Hippocampal formation (tissue), 2 donors: ENCODE measurements around the gene NKPD1.

Experiments used
- DNase-seq, 2 donors: peaks; one replicate each; lab custom pipeline; 2025; lab: John Stamatoyannopoulos, UW

NKPD1 gene, protein sequence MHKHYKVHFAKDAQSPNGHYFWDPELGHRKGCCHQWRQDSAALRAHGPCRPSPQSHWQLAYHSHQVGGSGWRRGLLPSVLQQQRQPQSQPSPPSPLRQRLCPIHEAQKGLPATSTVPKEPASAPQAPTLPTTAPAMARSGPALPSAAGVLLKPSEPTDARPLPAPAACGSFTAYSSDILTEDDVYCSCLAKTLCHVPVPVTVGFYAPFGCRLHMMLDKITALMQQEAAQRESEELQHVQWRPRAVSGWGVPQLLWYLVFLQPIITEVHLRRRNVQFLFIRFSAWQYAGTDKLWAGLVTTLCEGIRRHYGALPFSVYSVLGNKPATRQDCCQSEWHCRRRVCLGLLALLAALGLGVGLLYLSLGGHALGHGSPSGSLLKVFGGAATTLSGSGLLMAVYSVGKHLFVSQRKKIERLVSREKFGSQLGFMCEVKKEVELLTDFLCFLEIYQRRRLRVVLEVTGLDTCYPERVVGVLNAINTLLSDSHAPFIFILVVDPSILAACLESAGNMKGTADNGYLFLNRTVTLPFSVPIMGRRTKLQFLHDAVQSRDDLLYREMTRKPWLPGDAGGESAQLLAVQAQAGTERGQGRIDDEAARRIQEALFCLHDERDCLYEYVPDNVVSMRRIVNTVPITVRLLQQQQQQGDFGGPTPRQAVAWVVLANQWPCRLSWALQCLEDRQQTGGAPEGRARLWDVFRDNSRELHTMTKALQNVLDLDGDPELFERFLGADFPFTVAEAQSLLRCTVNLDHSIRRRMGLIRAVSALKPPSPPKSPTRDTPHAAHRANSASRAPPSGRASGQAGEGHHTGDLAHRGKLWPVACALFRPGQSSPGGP

DNA sequence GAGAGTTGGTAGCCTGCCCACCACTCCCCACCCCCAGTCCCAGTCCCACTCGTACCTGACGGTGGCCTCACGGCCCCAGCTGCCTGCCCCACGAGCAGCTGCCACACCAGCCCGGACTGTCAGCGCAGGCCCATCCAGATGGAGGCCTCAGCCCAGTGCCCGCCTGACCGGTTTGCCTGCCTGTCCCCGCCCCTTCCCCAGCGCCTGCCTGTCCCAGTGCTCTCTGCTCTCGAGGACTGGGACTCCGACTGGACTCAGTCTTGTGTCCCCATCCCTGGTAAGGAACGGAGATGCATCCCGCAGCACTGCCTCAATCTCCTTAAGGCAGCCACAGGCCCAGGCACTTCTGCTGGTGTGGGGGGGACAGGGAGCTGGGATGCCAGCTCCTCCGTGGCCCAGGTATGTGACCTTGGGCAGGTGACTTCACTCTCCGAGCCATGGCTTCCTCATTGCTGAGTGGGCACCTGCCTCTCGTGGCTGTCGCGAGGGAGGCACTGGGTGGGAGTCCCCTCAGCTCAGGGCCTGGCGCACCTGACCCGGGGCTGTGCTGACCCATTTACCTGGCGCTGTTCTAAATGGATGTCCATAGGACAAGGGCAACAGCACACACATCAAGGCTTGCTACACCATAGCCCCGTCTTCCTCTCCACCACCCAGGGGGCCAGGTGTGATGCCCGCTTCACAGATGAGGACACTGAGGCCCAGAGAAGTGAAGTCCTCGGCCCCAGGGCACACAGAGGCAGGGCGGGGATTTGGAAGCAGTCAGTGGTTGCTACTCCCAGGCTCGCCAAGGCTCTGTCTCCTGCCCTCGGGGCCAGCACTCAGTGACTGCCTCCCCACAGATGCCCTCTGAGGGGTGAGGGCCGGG lies at the start of gene NKPD1:
NKPD1 (minus strand) TSS at position 113 of the 868 bp plus-strand sequence. CDS start 832 bp downstream, outside the sequence.
- DNase-seq: no peak

DNA sequence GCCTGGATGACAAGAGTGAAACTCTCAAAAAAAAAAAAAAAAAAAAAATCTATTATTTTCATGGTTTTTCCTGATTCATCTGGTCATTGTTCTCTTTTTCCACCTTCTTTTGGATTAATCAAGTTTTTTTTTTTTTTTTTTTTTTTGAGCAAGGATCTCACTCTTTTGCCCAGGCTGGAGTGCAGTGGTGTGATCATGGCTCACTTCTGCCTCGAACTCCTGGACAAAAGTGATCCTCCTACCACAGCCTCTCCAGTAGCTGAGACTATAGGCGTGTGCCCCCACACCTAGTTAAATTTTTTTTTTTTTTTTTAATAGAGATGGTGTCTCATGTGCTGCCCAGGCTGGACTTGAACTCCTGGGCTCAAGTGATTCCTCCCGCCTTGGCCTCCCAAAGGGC lies 45.5 kb upstream of the NKPD1 start:
- DNase-seq: no peak

DNA sequence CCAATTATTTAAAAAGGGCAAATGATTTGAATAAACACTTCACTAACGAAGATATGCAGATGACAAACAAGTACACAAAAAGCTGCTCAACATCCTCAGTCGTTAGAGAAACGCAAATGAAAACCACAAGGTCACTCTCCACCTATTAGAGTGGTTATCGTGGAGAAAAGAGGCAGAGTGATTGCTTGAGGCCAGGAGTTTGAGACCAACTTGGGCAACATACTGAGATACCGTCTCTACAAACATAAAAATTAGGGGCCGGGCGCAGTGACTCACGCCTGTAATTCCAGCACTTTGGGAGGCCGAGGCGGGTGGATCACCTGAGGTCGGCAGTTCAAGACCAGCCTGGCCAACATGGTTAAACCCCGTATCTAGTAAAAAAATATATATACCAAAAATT lies 45.0 kb upstream of the NKPD1 start:
- DNase-seq: no peak

DNA sequence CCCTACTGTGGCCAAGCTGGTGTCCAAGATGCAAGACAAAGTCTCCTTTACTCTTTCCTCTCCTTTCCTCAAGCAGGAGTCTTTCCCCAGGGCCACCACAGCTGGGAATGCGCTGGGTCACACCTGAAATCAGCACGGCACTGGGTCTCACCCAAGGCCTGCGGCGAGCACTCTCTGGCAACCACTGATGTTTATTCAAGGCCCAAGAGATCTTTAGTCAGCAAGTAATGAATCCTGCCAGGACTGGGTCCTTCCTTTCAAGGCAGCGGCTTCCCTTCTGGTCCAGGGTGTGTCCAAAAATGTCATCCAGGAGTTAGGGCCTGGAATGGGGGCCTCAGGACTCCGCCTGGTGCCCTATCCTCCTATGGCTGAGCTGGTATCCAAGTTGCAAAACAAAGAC lies 41.9 kb upstream of the NKPD1 start:
- no peak for DNase-seq

DNA sequence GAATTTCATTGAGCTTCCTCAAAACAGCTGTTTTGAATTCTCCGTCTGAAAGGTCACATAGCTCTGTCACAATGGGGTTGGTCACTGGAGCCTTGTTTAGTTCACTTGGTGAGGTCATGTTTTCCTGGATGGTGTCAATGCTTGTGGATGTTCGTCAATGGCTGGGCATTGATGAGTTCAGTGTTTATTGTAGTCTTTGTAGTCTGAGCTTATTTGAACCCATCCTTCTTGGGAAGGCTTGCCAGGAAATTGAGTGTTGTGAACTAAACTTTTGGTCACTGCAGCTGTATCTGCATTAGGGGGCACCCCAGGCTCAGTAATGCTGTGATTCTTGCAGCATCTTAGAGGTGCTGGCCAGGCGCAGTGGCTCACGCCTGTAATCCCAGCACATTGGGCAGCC lies 39.8 kb upstream of the NKPD1 start:
- no peak for DNase-seq

DNA sequence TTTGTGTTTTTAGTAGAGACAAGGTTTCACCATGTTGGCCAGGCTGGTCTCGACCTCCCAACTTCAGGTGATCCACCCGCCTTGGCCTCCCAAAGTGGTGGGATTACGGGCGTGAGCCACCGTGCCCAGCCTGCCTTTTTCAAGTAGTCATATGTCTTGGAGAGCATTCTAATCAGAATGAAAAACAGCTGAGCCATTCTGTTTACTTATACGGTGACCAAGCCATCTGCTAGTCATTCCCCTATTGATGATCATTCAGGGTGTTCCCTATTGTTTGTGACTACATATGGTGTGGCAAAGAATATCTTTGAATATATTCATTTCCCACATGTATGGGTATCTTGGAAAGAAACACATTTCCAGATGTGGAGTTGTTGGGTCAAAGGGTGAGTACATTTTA lies 35.0 kb upstream of the NKPD1 start:
- DNase-seq: no peak

DNA sequence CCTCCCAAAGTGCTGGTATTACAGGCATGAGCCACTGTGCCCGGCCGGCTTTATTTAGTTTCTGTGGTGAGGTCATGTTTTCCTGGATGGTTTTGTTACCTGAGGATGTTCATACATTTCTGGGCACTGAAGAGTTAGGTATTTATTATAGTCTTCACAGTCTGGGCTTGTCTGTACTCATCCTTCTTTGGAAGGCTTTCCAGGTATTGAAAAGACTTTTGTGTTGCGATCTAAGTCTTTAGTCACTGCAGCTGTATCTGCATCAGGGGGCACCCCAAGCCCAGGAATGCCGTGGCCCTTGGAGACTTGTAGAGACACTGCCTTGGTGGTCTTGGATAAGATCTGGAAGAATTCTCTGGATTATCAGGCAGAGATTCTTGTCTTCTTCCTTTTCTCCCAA lies 30.6 kb upstream of the NKPD1 start:
- DNase-seq: no peak

DNA sequence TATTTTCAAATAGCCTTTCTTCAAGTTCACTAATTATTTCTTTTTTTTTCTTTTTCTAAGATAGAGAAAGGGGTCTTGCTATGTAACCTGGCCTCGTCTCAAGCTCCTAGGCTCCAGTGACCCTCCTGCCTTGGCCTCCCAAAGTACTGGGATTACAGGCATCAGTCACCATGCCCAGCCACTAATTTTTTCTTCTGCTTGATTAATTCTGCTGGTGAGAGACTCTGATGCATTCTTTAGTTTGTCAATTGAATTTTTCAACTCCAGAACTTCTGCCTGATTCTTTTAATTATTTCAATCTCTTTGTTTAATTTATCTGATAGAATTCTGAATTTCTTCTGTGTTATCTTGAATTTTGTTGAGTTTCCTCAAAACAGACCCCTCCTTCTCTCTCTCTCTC lies 29.2 kb upstream of the NKPD1 start:
- DNase-seq: no peak

DNA sequence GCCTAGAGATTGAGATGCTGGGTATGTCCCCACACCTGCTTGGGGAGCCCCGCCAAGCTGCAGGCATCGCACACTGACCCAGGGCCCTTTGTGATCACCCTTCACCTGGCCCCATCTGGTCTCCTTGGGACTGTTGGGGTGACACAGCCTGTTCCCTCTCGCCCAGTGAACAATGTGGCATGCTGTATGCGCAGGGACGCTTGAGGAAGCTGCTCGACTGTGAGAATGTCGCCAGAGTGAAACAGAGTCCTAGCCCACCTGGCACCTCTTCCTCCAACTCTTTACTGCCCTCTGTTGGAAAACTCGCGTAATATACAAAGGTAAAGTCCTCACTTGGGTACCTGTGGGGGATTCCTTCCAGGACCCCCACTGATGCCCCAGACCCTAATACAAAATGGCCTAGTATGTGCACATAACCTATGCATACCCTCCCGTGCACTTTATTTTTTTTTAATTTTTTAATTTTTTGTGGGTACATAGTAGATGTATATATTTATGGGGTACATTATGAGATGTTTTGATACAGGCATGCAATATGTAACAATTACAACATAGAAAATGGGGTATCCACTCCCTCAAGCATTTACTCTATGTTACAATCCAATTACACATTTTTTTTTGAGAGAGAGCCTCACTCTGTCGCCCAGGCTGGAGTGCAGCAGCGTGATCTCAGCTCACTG lies 26.8 kb upstream of the NKPD1 start:
- no peak for DNase-seq

DNA sequence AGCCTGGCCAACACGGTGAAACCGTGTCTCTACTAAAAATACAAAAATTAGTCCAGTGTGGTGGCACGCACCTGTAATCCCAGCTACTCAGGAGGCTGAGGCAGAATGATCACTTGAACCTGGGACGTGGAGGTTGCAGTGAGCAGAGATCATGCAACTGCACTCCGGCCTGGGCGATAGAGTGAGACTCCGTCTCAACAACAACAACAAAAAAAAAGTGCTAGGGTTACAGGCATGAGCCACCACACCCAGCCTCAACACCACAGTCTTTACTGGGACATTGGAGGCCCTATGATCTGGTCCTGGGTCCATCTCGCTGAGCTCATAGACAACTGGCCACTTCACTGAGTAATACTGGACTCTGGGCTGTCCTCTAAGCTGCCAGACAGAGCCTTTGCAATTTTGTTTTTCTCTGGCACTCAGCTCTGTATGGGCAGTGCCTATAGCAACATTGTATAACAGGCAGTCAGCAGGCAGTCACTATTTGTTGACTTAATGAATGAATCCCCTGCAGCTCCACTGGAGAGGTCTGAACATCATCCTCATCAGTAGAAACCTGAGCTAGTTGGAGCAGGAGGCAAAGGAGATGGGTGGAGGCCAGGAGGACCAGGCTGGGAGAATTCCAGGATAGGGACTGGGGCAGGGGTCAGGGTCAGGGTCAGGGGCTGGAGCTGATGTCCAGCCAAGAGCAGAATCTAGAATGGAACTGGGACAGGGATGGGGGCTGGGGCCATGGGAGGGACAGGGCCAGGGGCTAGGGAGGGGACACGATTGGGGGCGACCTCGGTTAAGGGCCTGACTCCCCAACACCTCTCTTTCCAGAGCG lies 25.9 kb upstream of the NKPD1 start:
- DNase-seq: no peak

DNA sequence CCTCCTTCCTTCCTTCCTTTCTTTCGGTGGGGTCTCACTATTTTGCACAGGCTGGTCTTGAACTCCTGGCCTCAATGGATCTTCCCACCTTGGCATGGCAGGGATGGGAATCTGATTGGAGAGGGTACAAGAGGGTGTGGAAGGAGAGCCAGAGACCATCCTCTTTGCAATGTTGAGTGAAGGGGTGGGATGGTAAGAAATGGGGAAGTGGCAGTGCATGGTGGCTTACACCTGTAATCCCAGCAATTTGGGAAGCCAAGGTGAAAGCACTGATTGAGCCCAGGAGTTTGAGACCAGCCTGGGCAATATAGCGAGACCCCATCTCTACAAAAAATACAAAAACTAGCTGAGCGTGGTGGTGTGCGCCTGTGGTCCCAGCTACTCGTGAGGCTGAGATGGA lies 23.3 kb upstream of the NKPD1 start:
- DNase-seq: no peak

DNA sequence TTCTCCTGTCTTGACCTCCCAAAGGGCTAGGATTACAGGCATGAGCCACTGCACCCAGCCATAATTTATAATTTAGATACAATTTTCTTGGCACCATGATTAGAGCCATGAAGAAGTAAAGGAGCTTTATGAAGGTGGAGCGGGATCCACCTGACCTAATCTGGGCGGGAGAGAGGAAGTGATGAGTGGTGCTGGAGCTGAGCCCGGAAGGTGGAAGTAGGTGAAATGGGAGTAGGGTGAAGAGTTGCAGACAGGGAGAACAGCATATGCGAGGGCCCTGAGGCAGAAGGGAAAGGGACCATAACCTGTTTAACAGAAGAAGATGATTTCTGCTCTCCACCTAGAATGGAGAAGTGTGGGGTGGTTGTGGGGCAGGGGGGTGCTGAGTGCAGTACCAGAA lies 22.0 kb upstream of the NKPD1 start:
- DNase-seq: no peak

DNA sequence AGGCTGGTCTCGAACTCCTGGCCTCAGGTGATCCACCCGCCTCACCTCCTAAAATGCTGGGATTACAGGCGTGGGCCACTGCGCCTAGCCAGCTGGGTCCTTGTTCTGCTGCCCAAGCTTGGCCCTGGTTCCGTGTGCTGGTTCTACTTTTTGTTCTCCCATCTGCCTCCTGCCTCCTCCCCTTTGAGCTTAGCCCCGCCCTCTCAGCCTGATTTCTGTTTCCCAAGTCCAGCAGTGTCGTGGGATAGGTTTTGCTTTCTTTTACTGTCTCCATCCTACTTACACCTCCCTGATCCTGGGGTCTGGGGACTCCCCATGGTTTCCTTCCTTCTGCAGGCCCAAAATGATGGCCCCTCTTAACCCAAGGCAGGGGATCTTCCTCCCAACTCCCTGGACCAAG lies 20.2 kb upstream of the NKPD1 start:
- DNase-seq: no peak

DNA sequence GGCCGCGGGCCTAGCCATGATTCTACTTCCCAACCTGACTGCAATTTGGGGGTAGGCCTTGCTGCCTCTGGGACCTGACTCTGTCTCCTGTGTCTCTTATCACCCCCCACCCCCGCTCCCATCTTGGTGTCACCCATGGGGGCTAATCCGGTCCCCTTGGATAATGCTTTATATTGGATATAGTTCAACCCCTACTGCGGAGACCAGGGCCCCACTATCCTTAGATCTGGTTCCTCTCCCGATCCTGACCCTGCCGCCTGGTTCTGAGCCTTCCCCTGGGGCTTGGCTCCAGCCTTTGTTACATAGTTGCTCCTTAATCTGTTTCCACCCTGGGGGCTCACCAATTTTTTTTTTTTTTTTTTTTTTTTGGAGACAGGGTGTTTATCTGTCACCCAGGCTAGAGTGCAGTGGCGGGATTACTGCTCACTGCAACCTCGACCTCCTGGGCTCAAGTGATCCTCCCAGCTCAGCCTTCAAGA lies 19.1 kb upstream of the NKPD1 start:
- DNase-seq: no peak

DNA sequence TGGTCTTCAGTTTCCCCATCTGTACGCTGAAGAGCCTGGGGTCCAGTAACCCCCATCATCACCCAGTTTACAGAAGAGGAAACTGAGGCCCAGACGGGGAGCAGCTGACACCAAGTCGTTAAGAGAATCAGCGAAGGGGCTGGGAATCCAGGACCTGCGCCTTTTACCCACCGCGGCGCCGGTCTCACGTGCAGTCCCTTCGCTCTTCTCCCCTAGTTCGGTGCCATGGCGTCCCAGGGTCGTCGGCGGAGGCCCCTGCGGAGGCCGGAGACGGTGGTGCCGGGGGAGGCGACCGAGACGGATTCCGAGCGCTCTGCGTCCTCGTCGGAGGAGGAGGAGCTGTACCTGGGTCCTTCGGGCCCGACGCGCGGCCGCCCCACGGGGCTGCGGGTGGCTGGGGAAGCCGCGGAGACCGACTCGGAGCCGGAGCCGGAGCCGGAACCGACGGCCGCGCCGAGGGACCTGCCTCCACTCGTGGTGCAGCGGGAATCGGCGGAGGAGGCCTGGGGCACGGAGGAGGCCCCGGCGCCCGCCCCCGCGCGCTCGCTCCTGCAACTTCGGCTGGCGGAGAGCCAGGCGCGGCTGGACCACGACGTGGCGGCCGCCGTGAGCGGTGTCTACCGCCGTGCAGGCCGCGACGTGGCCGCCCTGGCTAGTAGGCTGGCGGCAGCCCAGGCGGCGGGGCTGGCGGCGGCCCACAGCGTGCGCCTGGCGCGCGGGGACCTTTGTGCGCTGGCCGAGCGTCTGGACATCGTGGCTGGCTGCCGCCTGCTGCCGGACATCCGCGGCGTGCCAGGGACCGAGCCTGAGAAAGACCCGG lies 18.5 kb upstream of the NKPD1 start:
- no peak for DNase-seq

DNA sequence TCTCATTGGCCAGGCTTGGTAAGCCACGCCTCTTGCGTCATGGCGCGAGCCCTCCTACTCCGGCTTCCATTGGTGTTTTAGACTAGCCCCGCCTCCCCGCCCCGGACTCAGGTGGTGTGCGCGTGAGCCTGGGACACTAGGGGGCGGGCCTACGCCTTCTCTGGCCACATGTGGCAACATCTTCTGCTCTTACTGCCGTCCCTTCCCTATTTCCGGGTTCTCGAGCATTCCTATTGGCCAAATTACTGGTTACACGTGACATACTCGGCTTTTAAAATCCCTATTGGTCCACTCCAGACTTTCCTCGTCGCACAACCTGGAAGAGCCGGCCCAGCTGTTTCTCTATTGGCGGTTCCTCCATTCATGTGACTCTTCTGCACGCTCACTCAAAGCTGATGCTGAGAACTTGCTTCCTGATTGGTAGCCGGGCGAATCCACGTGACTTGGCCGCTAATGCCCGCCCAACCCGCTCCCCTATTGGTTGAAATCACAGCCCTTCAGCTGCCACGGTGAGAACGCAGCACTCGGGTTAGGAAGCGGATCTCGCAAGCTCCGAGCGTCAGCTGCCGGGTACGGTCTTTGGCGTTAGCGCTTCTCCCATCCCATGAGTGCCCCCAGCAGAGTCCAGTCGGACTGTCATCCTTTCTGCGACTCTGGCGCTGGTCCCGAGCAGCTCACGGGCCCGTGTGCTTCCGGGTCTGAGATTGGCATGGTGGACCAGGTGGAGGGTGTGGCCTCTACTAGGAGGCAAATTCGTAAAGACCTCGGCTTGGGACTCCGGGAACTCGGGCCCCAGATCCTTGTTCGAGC lies 17.7 kb upstream of the NKPD1 start, which contains the start of gene BLOC1S3:
BLOC1S3 (plus strand) TSS at position 523 of the 810 bp plus-strand sequence. CDS start 513 bp downstream, outside the sequence.
- DNase-seq: peak; percentile 100

DNA sequence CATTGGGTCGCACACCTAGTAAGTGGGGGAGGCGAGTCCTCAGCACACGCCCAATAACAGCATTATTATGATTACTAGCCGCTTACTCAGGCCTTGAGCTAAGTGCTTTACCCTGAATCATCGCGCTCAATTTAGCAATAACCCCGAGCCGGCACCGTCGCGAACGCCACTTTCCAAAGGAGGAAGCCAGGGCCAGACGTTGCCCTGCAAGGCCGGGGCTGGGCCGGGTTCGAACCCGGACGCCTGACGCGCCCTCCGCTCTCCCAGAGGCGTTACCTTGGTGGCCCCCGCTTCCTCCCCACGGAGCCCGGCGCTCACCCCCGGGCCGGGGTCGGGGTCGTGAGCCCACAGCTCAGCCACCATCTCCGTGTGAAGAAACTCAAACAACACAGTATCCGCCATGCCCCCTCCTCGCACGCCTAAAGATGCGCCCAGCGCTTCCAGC lies 17.1 kb upstream of the NKPD1 start, which contains the start of gene TRAPPC6A:
TRAPPC6A (minus strand) TSS at position 421 of the 445 bp plus-strand sequence; CDS start at position 402, 19 bp downstream.
- DNase-seq: no peak
